ENCODE results near the gene FOXL1.

Gene FOXL1

DNA sequence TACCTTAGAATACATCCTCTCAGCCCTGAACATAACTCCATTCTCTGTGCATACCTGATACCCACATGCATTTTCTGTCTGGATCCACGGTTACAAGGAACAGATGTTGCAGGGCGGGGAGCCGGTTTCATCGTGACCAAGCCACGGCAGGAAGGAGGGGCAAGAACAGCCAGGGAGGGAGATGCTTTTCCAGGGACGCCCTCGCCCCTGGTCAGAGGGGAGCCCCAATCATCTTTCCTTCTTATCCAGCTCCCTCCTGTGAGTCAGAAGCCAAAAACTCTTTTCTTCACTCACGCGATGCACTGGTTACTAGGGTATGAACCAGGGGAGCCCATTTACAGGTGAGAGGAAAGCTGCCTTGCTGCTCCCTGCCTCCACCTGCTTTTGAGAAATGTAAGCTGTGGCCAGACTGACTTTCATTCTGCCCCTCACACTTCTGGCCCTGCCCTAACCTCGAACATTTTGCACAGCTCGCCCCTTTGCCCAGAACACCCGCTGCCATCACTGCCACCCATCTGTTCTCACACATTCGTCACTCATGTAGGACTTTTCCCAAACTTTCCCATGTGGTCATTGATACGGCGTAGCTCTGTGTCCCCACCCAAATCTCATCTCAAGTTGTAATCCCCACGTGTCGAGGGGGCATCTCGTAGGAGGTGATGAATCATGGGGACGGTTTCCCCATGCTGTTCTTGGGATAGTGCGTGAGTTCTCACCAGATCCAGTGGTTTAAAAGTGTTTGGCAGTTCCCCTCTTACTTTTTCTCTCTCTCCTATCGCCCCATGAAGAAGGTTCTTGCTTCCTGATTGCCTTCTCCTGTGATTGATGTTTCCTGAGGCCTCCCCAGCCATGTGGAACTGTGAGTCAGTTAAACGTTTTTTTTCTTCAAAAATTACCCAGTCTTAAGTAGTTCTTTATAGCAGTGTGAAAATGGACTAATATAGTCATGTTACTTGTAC, 20.5 kb downstream of the FOXL1 start:
- in situ Hi-C loops (cut with MboI; ENCODE audit: low sequenced_read_pairs): no loop called here

DNA sequence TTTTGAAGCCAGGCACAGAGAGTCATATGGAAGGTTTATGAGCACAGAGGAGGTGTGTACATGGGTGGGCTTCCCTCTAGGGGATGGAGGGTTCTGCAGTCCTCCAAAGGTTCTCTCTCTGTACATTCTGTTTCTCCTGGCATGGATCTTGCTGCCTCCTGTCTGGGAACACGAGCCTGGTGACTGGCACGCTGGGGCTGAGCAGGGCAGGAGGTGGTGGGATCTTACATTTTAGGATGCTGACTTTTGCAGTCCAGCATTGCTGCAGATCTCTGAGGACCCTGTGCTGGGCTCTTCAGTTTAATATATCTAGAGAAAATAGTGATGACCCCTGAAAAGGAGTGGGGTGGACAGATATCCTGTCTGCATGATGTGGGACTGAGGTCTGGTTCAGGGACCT, 23.0 kb downstream of the FOXL1 start:
- in situ Hi-C loops (cut with MboI; ENCODE audit: low sequenced_read_pairs): no loop called here

DNA sequence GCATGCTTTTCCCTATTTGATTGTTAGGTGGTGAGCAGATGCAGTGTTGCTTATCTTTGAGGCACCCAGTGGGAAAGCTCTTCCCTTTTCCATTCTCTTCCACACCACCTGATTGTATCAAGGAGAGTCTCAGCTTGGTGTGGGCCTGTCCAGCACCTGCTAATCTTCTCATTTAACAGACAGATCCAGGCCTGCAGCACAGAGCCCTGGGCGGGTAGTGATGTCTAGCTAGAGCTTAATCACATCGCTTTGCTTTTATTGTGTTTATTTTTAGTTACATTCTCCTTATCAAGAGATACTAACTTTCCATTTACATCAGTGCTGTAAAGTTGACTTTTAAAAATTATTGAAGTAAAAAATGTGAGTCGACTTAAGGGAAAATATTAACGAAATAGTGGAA, 24.2 kb downstream of the FOXL1 start:
- in situ Hi-C loops (cut with MboI; ENCODE audit: low sequenced_read_pairs): no loop called here

DNA sequence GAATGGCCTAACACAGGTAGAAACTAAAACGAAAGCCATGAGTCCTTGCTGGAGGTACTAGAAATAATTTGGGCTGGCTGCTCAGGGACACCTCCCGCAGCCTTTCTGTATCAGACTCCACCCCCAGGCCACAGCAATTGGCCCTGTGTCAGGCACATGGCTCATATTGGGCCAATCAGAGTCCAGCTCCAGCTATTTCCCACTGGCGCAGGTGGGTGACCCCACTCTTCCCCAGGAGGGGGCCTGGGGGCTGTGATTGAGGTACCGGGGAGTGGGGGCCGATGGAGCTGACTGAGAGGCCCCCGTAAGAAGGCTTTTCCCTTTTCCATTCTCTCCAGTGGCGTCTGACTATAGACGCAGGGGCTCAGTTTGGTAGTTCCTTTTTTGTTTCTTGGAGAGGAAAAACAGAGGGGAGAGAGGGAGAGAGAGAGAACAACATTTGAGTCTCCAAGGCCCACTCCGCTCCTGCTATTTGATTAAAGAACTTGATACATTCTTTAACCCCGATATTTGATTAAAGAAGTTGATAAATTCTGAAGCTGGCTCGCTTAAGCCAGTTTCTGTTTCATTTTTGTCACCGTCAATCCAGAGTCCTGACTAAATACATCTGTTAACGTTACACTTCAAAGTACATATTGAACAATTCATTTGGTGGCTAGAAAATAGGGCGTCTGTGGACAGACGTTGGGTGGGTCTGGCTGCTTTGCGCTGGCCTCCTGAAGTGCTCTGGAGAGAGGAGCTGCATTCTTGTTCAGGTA, 26.3 kb downstream of the FOXL1 start:
- in situ Hi-C loops (cut with MboI; ENCODE audit: low sequenced_read_pairs): no loop called here

DNA sequence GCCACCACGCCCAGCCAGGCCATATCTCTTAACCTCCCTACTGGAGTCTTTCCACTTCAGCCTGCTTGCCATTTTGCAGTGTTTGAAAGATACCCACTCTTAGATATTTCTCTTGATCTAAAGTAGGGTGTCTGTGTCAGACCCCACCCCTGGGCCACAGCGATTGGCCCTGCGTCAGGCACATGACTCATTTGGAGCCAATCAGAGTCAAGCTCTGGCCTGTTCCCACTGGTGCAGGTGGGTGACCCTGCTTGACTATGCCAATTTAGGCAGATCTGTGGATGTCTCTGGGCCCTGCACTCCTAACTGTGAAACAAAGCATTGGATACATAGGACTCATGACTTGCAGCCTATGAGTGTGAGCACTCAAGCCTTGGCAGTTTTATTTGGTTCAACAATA, 27.6 kb downstream of the FOXL1 start:
- in situ Hi-C loops (cut with MboI; ENCODE audit: low sequenced_read_pairs): no loop called here

DNA sequence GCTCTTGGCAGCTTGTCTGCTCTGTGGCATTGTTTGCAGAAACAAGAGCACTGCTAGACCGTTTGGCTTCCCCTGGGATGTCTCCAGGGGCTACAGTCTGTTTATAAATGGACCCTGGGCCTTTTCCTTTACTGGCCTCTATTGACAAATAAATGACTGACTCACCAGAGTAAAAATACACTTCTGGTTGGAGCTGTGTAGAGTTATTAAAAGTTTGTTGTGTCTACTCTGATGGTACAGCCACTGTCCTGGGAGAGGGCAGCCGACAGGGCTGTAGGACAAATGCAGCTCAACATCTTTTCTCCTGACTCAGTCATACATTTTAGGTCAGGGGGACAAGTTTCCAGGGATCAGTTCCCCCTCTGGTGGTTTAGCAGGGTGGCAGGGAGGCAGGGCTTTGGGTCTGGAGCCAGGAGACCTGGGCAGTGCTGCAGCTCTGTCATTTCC, 30.0 kb downstream of the FOXL1 start:
- in situ Hi-C loops (cut with MboI; ENCODE audit: low sequenced_read_pairs): no loop called here

DNA sequence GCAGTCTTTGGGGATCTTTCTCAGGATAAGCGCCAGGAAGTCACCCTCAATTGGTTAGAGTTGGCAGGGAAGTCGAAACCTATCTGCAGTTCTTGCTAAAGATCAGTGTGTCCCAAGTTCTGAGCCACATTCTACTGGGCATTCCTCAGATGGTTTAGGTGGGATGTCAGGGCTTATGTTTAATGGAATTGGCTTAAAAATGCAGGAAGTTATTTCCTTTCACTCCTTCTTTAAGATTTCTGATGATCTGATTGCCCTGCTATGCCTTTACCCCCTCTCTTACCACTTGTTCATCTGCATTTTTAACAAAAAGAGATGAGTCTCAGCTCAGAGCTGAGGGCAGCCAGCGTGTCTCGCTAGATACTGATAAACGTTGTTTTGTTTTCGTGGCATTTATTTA, 30.8 kb downstream of the FOXL1 start:
- in situ Hi-C loops (cut with MboI; ENCODE audit: low sequenced_read_pairs): no loop called here

DNA sequence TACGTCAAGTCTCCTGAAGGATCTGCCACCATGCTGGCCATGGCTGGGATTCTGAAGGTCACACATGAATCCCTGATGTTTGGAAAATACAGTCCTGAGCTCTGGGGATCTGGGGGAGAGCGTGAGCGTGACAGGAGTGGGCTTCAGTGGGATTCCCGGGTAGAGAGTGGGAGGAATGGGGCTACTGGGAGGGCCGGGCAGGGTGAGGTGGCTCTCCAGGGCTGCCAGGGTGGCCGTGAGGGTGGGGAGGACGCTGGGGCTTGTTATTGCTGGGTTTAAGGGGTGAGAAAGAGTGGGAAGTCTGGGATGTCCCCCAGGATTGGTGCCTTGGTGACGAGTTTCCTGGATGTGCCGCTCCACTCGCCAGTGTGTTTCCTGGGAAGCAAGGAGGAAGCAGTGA, 31.3 kb downstream of the FOXL1 start:
- in situ Hi-C loops (cut with MboI; ENCODE audit: low sequenced_read_pairs): no loop called here

DNA sequence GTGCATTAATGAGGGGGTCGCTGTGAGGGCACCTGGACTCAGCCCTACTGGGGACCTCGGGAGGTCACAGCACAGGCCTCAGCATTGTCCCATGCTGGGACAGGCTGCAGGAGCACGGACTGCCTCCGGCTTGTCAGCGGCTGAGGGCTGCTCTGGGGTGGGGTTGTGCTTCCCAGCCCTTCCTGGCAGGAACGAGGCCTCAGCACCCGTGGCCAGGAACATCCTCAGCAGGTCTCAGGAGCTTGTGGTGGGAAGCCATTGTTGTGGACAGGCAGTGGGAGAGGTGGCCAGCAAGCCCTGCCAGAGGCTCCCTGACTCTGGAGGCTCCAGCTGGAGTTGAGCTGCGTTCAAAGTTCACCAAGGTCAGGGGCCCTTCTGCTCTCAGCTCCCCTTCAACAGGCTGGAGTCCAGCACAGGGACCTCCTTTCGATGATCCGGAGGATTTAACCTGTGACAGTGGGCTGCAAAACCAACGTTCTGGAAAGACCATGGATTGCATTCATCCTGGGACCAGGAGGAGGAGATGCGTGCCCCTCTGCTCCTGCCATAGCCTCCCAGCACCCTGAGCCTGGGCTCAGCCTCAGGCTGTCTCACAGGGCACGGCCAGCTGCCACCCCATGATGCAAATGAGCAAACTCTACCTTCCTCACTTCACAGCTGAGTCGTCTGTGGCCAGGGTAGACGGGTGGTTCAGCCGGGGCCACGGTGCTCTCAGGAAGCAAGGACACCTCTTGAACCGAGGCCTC, 32.6 kb downstream of the FOXL1 start:
- in situ Hi-C loops (cut with MboI; ENCODE audit: low sequenced_read_pairs): no loop called here

DNA sequence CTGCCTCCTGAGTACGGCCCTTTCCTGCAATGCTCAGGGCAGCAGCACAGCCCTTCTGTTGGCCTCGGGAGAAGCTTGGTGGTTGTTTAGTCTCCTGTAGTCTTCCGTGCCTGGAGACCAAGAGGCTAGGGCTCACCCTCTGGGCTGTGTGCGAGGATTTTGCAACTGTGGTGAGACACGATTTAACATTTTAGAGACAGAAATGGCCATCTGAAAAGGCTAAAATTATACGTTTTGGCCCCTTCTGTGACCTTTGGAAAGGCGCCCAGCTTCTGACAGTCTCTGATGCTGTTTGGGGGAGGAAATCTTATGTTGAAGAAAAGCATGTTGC, 33.1 kb downstream of the FOXL1 start:
- in situ Hi-C loops (cut with MboI; ENCODE audit: low sequenced_read_pairs): no loop called here

DNA sequence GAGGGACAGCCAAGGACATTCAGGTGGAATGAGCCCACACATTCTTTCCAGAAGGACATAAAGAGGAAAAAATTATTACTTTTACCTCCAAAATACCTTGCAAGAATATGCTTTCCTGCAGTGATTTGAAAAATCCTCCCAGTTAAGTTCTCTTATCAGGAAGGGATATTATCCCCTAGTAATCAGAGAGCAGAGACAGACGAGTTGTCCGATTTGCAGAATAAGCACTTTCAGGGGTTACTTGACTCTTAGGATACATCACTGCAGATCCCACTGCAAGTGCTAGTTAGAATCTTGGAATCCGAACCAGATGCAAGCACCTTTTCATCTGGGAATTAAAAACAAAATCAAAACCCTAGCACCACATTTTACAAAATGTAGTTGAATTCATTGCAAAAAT, 33.6 kb downstream of the FOXL1 start:
- in situ Hi-C loops (cut with MboI; ENCODE audit: low sequenced_read_pairs): no loop called here

DNA sequence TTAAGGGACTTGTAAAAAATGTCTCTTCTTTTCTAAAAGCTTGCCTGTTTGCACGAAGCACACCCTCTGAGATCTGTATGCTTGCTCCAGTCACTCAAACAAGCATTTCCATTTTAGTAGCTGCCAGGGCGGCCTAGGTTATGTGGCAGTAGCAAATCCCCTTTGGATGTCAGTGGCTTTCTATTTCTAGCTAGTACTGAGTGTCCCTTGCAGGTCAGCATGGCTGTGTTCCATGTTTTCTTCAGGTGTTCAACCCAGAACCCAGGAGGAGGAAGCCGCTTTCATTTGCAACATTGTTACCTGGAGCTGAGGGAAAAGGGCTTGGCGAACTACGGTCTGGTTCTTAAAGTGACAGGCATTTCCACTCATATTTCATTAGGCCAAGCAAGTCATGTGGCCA, 36.4 kb downstream of the FOXL1 start:
- in situ Hi-C loops (cut with MboI; ENCODE audit: low sequenced_read_pairs): no loop called here

DNA sequence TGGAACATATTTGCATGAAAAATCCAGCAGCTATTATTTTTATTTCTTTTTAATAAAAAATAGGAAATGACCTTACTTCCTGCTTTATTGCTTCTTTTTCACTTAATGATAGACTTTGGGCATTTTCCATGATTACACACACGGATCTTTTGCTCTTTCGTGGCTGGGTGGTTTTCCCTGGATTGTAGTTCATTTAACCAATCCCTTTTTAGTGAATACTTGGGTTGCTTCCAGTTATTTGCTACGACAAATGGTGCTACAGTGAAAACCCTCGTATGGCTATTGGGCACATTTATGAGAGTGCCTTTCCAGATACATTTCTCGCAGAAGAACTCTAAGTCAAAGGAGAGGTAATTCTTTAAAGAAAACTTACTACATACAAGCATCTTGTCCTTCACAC, 38.6 kb downstream of the FOXL1 start:
- in situ Hi-C loops (cut with MboI; ENCODE audit: low sequenced_read_pairs): no loop called here

DNA sequence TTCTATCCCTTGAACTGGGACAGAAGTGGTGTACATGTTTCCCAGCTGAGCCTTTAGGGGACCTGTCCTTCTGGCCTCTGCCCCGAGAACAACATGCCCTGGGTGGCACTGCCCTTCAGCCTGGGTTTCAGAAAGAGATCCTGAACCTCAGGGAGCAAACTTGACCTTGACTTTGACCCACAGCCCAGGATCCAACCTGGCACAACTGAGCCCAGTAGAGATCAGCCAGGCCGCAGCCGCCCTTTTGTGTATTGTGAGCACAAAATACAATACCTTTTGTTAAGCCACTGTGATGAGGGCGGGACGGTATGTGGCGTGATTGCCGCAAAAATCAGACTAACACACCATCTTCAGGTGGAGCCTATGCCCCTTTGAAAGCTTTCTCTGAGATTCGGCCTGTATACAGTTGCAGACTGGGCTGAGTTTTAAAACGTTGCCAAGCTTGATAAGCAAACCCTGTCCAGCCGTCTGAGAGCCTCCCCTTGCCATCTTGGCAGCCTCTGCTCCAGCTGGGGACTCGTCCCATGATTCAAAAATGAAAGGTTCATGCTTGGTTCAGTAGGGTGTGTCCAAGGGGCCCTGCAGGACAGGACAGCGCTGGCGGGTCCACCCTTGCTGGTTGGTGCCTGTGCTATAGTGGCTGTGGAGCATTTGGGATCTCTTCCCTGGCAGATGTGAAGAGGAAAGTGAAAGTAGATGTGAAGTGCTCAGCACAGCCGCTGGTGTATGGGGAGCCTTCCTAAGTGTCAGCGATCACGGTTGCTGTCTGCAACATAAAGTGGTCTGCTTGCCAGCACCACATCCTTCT, 40.3 kb downstream of the FOXL1 start:
- in situ Hi-C loops (cut with MboI; ENCODE audit: low sequenced_read_pairs): no loop called here

DNA sequence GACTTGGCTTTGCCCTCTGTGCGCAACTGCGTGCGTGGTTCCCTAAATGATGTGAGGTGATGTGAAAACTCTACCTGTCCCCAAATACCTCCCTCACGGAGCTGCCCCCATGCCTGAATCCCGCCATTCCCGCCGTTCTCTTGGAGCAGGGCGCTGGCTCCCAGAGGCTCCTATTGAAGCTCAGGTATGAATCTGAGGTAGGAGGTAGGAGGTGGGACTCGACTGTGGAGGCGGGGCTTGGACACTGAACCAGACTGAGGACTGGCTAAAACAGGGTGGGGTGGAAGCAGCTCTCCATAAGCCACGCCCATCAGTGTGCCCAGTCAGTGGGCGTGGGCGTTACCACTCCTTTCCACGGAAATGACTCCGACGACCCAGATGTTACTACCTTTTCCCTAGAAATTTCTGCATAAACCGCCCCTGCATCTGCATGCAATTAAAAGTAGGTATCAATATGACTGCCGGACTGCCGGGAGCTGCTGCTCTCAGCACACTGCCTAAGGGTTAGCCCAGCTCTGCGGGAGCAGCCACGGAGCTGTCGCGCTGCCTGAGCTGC, 41.0 kb downstream of the FOXL1 start:
- in situ Hi-C loops (cut with MboI; ENCODE audit: low sequenced_read_pairs): no loop called here

DNA sequence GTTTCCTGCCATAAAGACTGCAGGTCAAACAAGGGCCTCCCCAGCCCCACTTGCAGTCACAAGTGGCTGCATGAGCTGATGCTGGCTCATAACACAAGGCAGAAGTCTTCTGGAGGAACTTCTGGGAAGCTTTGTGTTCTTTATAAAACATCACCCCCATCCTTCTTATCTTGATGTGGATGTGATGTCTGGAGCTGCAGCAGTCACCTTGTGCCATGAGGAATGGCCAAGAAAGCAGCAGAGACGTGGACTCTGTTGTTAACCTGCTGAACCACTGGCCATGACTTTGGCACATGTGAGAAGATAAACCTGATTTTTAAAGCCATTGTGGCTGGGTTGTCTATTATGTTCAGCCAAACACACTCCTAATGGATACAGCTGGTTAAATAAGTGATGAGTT, 41.8 kb downstream of the FOXL1 start:
- in situ Hi-C loops (cut with MboI; ENCODE audit: low sequenced_read_pairs): no loop called here

DNA sequence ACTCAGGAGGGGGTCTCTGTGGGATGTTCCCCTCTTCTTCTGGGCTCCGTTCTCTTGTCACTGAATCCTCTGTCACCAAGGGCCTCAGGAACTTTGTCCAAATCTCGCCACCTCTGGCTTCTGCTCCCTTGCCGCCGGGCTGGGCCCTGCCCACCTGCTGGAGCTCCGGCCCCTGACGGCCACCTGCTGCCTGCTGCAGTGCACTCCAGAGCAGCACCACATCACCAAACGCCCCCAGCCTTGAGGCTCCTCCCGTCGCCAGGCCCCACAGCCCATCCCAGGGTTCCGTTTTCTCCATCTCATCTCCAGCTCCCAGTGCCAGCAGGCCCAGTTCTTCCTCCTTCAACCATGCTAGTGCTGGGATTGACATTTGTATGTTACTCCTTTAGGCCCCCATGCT, 43.6 kb downstream of the FOXL1 start:
- in situ Hi-C loops (cut with MboI; ENCODE audit: low sequenced_read_pairs): no loop called here

DNA sequence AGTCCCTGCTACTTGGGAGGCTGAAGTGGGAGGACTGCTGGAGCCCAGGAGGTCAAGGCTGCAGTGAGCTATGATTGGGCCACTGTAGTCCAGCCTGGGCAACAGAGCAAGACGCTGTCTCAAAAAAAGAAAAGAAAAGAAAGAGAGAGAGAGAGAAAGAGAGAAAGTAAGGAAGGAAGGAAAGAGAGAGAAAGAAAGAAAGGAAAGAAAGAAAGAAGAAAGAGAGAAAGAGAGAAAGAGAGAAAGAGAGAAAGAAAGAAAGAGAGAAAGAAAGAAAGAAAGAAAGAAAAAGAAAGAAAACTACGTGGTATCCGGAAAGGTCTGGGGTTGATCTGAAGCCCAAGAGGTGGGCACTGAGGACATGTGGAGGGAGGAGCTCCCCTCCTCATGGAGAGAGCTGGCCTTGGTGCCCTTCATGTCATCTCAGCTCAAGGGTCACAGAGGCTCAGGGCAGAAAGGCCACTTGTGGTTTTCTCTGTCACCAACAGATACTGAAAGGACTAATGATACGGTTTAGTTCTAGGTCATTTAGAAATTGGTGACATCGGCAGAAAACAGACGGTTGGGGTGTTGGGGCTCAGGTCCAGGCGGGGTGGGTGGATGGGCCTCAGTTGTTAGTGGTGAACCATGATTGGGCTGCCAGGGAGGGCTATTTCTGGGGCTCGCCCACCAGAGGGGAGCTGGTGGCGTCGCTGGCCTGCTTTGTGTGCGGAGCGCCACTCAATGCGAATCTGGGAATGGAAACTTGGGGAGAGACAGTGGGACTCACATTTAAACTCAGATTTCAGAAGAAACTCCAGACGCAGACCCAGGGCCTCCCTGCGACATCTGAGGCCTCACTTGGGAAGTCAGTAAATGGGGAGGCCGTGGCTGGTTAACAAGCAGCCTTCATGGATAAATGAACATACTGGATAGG, 44.6 kb downstream of the FOXL1 start:
- in situ Hi-C loops (cut with MboI; ENCODE audit: low sequenced_read_pairs): no loop called here

DNA sequence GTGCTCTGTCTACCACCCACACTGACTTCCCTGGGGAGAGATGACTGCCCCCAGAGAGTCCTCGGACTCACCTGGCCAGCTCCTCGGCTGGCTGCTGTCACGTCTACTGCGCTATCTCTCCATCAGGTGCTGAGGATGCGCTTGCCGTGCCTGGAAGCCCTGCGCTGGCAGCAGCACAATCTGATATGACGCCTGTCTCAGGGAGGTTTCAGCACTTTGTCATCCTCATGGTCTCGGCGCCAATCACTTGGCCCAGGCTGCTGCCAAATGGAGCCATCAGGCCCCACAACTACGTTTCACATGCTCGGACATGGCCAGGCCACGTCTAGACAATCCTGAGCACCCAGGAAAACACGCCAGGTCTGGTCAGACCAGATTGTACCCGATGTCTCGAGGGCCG, 46.7 kb downstream of the FOXL1 start:
- in situ Hi-C loops (cut with MboI; ENCODE audit: low sequenced_read_pairs): no loop called here
